Measurements from ENCODE around the gene PAPLN.

DNA sequence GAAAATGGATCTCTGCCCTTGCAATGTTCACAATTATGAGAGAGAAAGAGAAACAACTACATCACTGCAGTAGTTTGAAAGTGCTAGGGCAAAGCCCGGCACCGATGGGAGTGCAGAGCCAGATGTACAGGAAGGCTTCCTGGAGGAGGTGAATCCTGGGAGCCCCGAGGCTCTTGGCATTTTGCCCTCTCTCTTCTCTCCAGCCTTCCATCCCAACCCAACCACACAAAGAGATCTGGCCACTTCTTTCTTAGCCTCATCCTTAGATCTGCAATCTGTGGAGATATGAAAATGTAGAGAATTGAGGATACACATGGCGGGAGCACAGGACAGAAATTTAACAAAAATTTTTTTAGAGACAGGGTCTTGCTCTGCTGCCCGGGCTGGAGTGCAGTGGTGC is 3.3 kb upstream of the PAPLN start:
- TF ChIP-seq, protein P1, sequence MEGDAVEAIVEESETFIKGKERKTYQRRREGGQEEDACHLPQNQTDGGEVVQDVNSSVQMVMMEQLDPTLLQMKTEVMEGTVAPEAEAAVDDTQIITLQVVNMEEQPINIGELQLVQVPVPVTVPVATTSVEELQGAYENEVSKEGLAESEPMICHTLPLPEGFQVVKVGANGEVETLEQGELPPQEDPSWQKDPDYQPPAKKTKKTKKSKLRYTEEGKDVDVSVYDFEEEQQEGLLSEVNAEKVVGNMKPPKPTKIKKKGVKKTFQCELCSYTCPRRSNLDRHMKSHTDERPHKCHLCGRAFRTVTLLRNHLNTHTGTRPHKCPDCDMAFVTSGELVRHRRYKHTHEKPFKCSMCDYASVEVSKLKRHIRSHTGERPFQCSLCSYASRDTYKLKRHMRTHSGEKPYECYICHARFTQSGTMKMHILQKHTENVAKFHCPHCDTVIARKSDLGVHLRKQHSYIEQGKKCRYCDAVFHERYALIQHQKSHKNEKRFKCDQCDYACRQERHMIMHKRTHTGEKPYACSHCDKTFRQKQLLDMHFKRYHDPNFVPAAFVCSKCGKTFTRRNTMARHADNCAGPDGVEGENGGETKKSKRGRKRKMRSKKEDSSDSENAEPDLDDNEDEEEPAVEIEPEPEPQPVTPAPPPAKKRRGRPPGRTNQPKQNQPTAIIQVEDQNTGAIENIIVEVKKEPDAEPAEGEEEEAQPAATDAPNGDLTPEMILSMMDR (IDR thresholded peaks at IDR 0.05; ENCODE audit: low read depth, low read length): no peak
- no peak for TF ChIP-seq POLR2A (IDR thresholded peaks at IDR 0.05; ENCODE audit: extremely low read depth, insufficient read length)
- TF ChIP-seq MYC (IDR thresholded peaks at IDR 0.05; ENCODE audit: low read depth, low read length): no peak
- TF ChIP-seq, protein P2, sequence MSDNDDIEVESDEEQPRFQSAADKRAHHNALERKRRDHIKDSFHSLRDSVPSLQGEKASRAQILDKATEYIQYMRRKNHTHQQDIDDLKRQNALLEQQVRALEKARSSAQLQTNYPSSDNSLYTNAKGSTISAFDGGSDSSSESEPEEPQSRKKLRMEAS (IDR thresholded peaks at IDR 0.05; ENCODE audit: low read depth, low read length): no peak

Data from NB4 (cell line).